ENCODE data around the gene UQCR11. TPM values are rescaled to one million over a fixed set of nuclear protein-coding genes. Genes with fewer than 3 reads are reported as not detected.

Gene UQCR11
- total and polyA plus RNA-seq, 3 donors from 2014 or later, result 45.8 to 105 (median 60.8) TPM

GRCh38 chr19:1630811-1631210, 25.5 kb upstream of the UQCR11 start:
- intact Hi-C loops (cut with DNase I; ENCODE audit: low total_unique reads), result no loop called here
- no peak overlapping the region for H3K27ac ChIP-seq

GRCh38 chr19:1630012-1630411, 24.8 kb upstream of the UQCR11 start:
- DNase-seq, result no peak
- Histone ChIP-seq H3K27ac (no peak overlapping the region), H3K4me1 (no peaks in the 10 kb centered on the region), H3K36me3 (ENCODE audit: low read depth, missing control alignments) (no peaks in the 10 kb centered on the region), H3K9me3 (no peaks in the 10 kb centered on the region), H3K27me3 (no peaks in the 10 kb centered on the region), H3K4me3 (no peak overlapping the region)
- 93 to 100% methylated on average over 4 to 20 of the region's 20 CpGs for WGBS, 2 donors
- intact Hi-C loops (cut with DNase I; ENCODE audit: low total_unique reads), result no loop called here
- no peak for TF ChIP-seq POLR2A (IDR thresholded peaks at IDR 0.05)

More at GRCh38 chr19:1630811-1631210, 25.5 kb upstream of the UQCR11 start:
- Histone ChIP-seq H3K4me3 (no peak overlapping the region), H3K4me1 (no peaks in the 10 kb centered on the region), H3K36me3 (ENCODE audit: low read depth, missing control alignments) (no peaks in the 10 kb centered on the region), H3K27me3 (no peaks in the 10 kb centered on the region), H3K9me3 (no peaks in the 10 kb centered on the region)
- no peak for DNase-seq
- WGBS, 2 donors, result 96 to 98% methylated on average over 11 to 13 of the region's 17 CpGs
- TF ChIP-seq, protein P1, sequence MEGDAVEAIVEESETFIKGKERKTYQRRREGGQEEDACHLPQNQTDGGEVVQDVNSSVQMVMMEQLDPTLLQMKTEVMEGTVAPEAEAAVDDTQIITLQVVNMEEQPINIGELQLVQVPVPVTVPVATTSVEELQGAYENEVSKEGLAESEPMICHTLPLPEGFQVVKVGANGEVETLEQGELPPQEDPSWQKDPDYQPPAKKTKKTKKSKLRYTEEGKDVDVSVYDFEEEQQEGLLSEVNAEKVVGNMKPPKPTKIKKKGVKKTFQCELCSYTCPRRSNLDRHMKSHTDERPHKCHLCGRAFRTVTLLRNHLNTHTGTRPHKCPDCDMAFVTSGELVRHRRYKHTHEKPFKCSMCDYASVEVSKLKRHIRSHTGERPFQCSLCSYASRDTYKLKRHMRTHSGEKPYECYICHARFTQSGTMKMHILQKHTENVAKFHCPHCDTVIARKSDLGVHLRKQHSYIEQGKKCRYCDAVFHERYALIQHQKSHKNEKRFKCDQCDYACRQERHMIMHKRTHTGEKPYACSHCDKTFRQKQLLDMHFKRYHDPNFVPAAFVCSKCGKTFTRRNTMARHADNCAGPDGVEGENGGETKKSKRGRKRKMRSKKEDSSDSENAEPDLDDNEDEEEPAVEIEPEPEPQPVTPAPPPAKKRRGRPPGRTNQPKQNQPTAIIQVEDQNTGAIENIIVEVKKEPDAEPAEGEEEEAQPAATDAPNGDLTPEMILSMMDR (IDR thresholded peaks at IDR 0.05), result no peak
- TF ChIP-seq POLR2A (IDR thresholded peaks at IDR 0.05), result no peak

DNA sequence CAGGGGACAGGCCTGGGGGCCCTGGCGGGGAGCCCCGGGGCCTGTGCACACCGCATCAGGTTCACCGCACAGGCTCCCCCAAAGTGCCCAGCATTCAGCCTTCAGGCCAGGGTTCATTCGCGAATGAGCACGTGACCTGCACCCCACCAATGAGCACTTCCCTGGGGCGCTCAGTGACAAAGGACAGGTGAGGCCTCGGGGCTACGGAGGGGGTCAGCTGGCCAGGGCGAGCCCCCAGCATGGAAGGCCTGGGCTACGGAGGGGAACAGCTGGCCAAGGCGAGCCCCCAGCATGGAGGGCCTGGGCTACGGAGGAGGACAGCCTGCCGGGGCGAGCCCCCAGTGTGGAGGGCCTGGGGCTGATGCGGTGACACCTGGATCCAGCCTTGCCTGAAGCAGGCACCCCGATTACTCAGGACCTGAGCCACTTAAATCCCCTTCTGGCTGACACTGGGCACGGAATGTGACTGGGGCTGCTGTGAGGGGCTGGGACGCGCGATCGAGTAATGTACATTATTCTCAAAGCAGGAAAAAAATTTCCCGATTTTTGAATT, 24.1 kb upstream of the UQCR11 start:
- no peaks in the 10 kb centered on the region for H3K9me3 ChIP-seq
- 92 to 95% methylated on average over 13 to 23 of the region's 24 CpGs for WGBS, 2 donors

DNA sequence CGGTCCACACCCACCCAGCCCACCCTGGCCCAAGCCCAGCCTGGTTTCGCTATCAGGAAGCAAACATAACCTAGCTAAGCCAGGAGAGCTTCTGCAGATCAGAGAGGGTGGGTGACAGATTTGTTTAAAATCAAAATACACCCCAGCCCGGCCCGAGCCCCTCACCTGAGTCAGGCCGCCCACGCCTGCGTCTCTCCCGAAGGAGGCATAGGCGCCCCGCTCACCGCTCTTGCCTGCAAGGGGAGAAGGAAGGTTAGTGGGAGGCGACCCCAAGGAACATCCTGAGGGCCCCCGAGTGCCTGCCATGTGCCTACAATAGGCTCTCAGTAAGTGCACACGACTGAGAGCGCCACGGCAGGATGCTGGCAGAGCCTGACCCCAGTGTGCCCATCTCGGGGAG, 21.9 kb upstream of the UQCR11 start:
- no peaks in the 10 kb centered on the region for H3K27me3 ChIP-seq
- no peak for DNase-seq
- no peak overlapping the region for H3K4me3 ChIP-seq
- WGBS, 2 donors, result 91 to 95% methylated on average over 12 to 17 of the region's 17 CpGs
- H3K27ac ChIP-seq, result no peak overlapping the region
- intact Hi-C loops (cut with DNase I; ENCODE audit: low total_unique reads), result no loop called here
- H3K9me3 ChIP-seq, result no peaks in the 10 kb centered on the region
- H3K4me1 ChIP-seq, result no peaks in the 10 kb centered on the region
- no peaks in the 10 kb centered on the region for H3K36me3 ChIP-seq (ENCODE audit: low read depth, missing control alignments)
- TF ChIP-seq, protein P1 (IDR thresholded peaks at IDR 0.05), result no peak
- no peak for TF ChIP-seq POLR2A (IDR thresholded peaks at IDR 0.05)

More for the DNA sequence above, 24.1 kb upstream of the UQCR11 start:
- H3K4me1 ChIP-seq, result no peaks in the 10 kb centered on the region
- intact Hi-C loops (cut with DNase I; ENCODE audit: low total_unique reads), result no loop called here
- H3K4me3 ChIP-seq, result no peak overlapping the region
- no peak for DNase-seq
- TF ChIP-seq, protein P1 (IDR thresholded peaks at IDR 0.05), result no peak
- TF ChIP-seq POLR2A (IDR thresholded peaks at IDR 0.05), result no peak
- H3K36me3 ChIP-seq (ENCODE audit: low read depth, missing control alignments), result no peaks in the 10 kb centered on the region
- H3K27me3 ChIP-seq, result no peaks in the 10 kb centered on the region
- H3K27ac ChIP-seq, result no peak overlapping the region

DNA sequence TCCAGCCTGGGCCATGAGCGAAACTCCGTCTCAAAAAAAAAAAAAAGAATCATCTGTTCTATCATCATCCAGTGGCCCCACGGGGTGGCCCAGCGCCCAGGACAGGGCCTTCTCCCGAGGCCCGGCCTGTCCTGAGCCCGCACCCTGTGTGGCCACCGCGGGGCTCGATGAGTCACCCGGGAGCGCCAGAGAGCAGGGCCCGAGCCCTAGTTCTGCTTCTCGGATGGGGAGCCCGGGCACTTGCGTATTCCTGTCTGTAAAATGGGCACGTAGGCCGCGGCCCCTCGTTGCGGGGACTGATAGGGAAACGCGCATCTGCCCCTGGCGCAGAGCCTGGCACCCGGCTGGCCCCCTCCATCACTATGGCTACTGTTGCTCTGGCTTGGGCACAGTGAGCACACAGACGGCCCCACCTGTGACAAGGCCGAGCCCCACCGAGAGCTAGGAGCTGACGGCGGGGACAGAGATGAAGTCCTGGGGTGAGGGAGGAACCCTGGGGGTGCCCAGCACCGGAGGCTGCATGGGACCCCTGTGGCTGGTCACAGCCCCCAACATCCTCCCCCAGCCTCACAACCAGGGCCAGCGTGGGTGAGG, 21.3 kb upstream of the UQCR11 start:
- H3K27ac ChIP-seq, result no peak overlapping the region
- H3K27me3 ChIP-seq, result no peaks in the 10 kb centered on the region
- TF ChIP-seq, protein P1 (IDR thresholded peaks at IDR 0.05), result no peak
- no peak for TF ChIP-seq POLR2A (IDR thresholded peaks at IDR 0.05)
- WGBS, 2 donors, result 89 to 92% methylated on average over 12 to 32 of the region's 32 CpGs
- H3K36me3 ChIP-seq (ENCODE audit: low read depth, missing control alignments), result no peaks in the 10 kb centered on the region
- no peak overlapping the region for H3K4me3 ChIP-seq
- H3K9me3 ChIP-seq, result no peaks in the 10 kb centered on the region
- intact Hi-C loops (cut with DNase I; ENCODE audit: low total_unique reads), result no loop called here
- no peaks in the 10 kb centered on the region for H3K4me1 ChIP-seq
- DNase-seq, result no peak

Data from testis (tissue), 3 donors.